Liver (tissue), 9 donors: ENCODE measurements around the gene ITGA2. TPM values are rescaled to one million over a fixed set of nuclear protein-coding genes. Genes with fewer than 3 reads are reported as not detected.

Experiments
- DNase-seq: peaks from one replicate; pipeline ENCODE4 v3.0.0-alpha.2; 2017; ENCODE audit warnings: low spot score
- H3K27ac ChIP-seq, 2 donors: one replicate each; pipeline ENCODE4 v1.7.0; 2013; ENCODE audit warnings: inconsistent platforms in 2 of 2, low read length in 2 of 2, control low read depth in 1 of 2, low read depth in 1 of 2, mild to moderate bottlenecking in 1 of 2
- H3K27me3 ChIP-seq, 4 donors: one replicate each; pipeline versions ENCODE4 v1.6.1 to v1.7.0; 2013; ENCODE audit warnings: low read length in 3 of 4, inconsistent platforms in 1 of 4, mild to moderate bottlenecking in 1 of 4, moderate library complexity in 1 of 4; ENCODE audit not compliant: control insufficient read depth in 4 of 4, insufficient read depth in 4 of 4
- H3K36me3 ChIP-seq, 4 donors: one replicate each; pipeline versions ENCODE4 v1.6.1 to v1.7.0; 2013; ENCODE audit warnings: low read length in 3 of 4, mild to moderate bottlenecking in 3 of 4, low read depth in 1 of 4, moderate library complexity in 1 of 4; ENCODE audit not compliant: control insufficient read depth in 4 of 4, insufficient read depth in 3 of 4
- H3K4me1 ChIP-seq, 4 donors: one replicate each; pipeline versions ENCODE4 v1.6.1 to v1.7.0; 2013; ENCODE audit warnings: low read length in 3 of 4, mild to moderate bottlenecking in 3 of 4, moderate library complexity in 1 of 4; ENCODE audit not compliant: control insufficient read depth in 4 of 4, insufficient read depth in 4 of 4
- H3K4me3 ChIP-seq, 3 donors: one replicate each; pipeline versions ENCODE4 v1.6.1 to v1.7.0; 2013; ENCODE audit warnings: low read length in 3 of 3, control low read depth in 1 of 3, low read depth in 1 of 3, mild to moderate bottlenecking in 1 of 3
- H3K9ac ChIP-seq, 2 donors: one replicate each; pipeline ENCODE4 v1.7.0; 2013; ENCODE audit warnings: low read length in 2 of 2, mild to moderate bottlenecking in 2 of 2, moderate library complexity in 2 of 2, control low read depth in 1 of 2, low read depth in 1 of 2
- H3K9me3 ChIP-seq, 4 donors: one replicate each; pipeline versions ENCODE4 v1.6.1 to v1.7.0; 2013; ENCODE audit warnings: low read length in 3 of 4; ENCODE audit not compliant: control insufficient read depth in 4 of 4
- ATF3 ChIP-seq: IDR thresholded peaks from 2 replicates; pipeline ENCODE4 v1.6.1; 2016; ENCODE audit warnings: antibody characterized with exemption
- CTCF ChIP-seq: fragments of 150-350 bp; IDR thresholded peaks from 2 replicates; pipeline ENCODE4 v1.5.1; 2017; ENCODE audit warnings: improper control_type of control experiment, low read depth, low read length; ENCODE audit not compliant: missing input control
- EGR1 ChIP-seq, 2 donors: IDR thresholded peaks; 2 replicates each; pipeline ENCODE4 v1.6.1; 2016 to 2018; ENCODE audit warnings: antibody characterized with exemption in 2 of 2, low read depth in 2 of 2
- FOXA2 ChIP-seq: IDR thresholded peaks from 2 replicates; pipeline ENCODE4 v1.6.1; 2016; ENCODE audit warnings: antibody characterized with exemption
- GABPA ChIP-seq, 2 donors: IDR thresholded peaks in 1 of 2; conservative IDR thresholded peaks in 1 of 2; 2 replicates each; pipeline ENCODE4 v1.6.1; 2016; ENCODE audit warnings: antibody characterized with exemption in 2 of 2, mild to moderate bottlenecking in 1 of 2, moderate library complexity in 1 of 2
- HNF4A ChIP-seq, 2 donors: conservative IDR thresholded peaks; 2 replicates each; pipeline ENCODE4 v1.6.1; 2016; ENCODE audit warnings: antibody characterized with exemption in 2 of 2, mild to moderate bottlenecking in 2 of 2
- HNF4G ChIP-seq: IDR thresholded peaks from 2 replicates; pipeline ENCODE4 v1.6.1; 2016; ENCODE audit warnings: antibody characterized with exemption
- JUND ChIP-seq, 2 donors: IDR thresholded peaks; 2 replicates each; pipeline ENCODE4 v1.6.1; 2016; ENCODE audit warnings: antibody characterized with exemption in 2 of 2
- SP1 ChIP-seq: IDR thresholded peaks from 2 replicates; pipeline ENCODE4 v1.6.1; 2018; ENCODE audit warnings: antibody characterized with exemption, mild to moderate bottlenecking
- TAF1 ChIP-seq: conservative IDR thresholded peaks from 2 replicates; pipeline ENCODE4 v1.6.1; 2016; ENCODE audit warnings: antibody characterized with exemption, mild to moderate bottlenecking
- YY1 ChIP-seq: IDR thresholded peaks from 2 replicates; pipeline ENCODE4 v1.6.1; 2016; ENCODE audit warnings: antibody characterized with exemption, mild to moderate bottlenecking
- WGBS: extraction: QIAGEN DNeasy Blood & Tissue Kit; methylation state at CpG from one replicate; pipeline ENCODE4 v1.1.7; 2013; 5-methylcytosine and 5-hydroxymethylcytosine counted together
- polyA plus RNA-seq, 2 donors: library from polyadenylated mRNA; stranded (reverse) in 1 of 2; unstranded in 1 of 2; fragments of 200-250 nt in 1 of 2; fragments of >200 nt in 1 of 2; fragmentation: Nextera tagmentation in 1 of 2; extraction: Ambion mirVana in 1 of 2; gene quantifications; one replicate each; pipeline versions ENCODE4 v1.2.1 to v1.2.3, GENCODE V29; 2013 to 2015
- total RNA-seq, 2 donors: library from RNA; depleted of rRNA; stranded (reverse); fragments of >200 nt; gene quantifications; one replicate each; pipeline ENCODE4 v1.2.3, GENCODE V29; 2014
- TF ChIP-seq, protein P1 (sequence below): IDR thresholded peaks from 2 replicates; pipeline ENCODE4 v1.6.1; 2016; ENCODE audit warnings: antibody characterized with exemption, mild to moderate bottlenecking
- TF ChIP-seq, protein P2 (sequence below): IDR thresholded peaks from 2 replicates; pipeline ENCODE4 v1.6.1; 2016; ENCODE audit warnings: antibody characterized with exemption
- donor health status: healthy.
- donor health status: healthy.
- donor health status: healthy.
- donor health status: healthy.
- donor health status: healthy.

Gene ITGA2
- total and polyA plus RNA-seq, 4 donors = 0.12 to 0.61 (median 0.33) TPM

DNA sequence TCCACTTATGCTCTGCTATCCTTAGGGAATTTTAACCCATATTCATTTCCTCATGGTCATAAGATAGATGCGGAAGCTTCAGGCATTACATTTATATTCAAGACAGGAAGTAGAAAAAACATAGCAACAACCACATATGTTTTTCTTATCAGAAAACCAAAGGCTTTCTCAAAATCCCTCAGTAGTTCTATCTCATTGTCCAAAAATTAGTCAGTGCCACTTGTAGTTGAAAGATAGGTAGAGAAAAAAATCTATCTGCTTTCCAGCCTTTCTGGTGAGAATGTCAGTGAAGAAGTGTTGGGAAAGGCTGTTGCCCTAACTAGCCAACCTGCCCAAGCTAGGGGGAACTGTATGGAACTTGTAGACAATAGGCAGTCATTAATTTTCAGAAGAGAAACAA lies 143.9 kb downstream of the ITGA2 start:
- no peak overlapping the region for H3K27ac ChIP-seq
- no peak overlapping the region for H3K4me3 ChIP-seq
- no peak overlapping the region for H3K9ac ChIP-seq
- no peaks in the 10 kb centered on the region for H3K9me3 ChIP-seq
- H3K4me1 ChIP-seq = no peaks in the 10 kb centered on the region
- H3K27me3 ChIP-seq = no peaks in the 10 kb centered on the region
- 94% methylated on average over 1 of the region's 1 CpG for WGBS
- H3K36me3 ChIP-seq = no peaks in the 10 kb centered on the region
- DNase-seq = no peak
- TF ChIP-seq FOXA2 (no peak), GABPA (IDR thresholded peaks at IDR 0.05 in 1 of 2, conservative IDR thresholded peaks at IDR 0.05 in 1 of 2) (no peak), EGR1 (IDR thresholded peaks at IDR 0.05; ENCODE audit: low read depth in 2 of 2) (no peak), HNF4A (conservative IDR thresholded peaks at IDR 0.05) (no peak), SP1 (no peak), JUND (IDR thresholded peaks at IDR 0.05) (no peak), CTCF (no peak), ATF3 (no peak), TAF1 (no peak), YY1 (no peak), HNF4G (no peak)
- TF ChIP-seq, protein P1, sequence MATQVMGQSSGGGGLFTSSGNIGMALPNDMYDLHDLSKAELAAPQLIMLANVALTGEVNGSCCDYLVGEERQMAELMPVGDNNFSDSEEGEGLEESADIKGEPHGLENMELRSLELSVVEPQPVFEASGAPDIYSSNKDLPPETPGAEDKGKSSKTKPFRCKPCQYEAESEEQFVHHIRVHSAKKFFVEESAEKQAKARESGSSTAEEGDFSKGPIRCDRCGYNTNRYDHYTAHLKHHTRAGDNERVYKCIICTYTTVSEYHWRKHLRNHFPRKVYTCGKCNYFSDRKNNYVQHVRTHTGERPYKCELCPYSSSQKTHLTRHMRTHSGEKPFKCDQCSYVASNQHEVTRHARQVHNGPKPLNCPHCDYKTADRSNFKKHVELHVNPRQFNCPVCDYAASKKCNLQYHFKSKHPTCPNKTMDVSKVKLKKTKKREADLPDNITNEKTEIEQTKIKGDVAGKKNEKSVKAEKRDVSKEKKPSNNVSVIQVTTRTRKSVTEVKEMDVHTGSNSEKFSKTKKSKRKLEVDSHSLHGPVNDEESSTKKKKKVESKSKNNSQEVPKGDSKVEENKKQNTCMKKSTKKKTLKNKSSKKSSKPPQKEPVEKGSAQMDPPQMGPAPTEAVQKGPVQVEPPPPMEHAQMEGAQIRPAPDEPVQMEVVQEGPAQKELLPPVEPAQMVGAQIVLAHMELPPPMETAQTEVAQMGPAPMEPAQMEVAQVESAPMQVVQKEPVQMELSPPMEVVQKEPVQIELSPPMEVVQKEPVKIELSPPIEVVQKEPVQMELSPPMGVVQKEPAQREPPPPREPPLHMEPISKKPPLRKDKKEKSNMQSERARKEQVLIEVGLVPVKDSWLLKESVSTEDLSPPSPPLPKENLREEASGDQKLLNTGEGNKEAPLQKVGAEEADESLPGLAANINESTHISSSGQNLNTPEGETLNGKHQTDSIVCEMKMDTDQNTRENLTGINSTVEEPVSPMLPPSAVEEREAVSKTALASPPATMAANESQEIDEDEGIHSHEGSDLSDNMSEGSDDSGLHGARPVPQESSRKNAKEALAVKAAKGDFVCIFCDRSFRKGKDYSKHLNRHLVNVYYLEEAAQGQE = no peak
- TF ChIP-seq, protein P2, sequence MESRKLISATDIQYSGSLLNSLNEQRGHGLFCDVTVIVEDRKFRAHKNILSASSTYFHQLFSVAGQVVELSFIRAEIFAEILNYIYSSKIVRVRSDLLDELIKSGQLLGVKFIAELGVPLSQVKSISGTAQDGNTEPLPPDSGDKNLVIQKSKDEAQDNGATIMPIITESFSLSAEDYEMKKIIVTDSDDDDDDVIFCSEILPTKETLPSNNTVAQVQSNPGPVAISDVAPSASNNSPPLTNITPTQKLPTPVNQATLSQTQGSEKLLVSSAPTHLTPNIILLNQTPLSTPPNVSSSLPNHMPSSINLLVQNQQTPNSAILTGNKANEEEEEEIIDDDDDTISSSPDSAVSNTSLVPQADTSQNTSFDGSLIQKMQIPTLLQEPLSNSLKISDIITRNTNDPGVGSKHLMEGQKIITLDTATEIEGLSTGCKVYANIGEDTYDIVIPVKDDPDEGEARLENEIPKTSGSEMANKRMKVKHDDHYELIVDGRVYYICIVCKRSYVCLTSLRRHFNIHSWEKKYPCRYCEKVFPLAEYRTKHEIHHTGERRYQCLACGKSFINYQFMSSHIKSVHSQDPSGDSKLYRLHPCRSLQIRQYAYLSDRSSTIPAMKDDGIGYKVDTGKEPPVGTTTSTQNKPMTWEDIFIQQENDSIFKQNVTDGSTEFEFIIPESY = no peak

Other genes starting within 250 kb of the ITGA2 start
- 100 to 1,000 TPM in 1 of 2 donors, 10 to 100 TPM in 1; 47.0 to 187 TPM for gene ITGA1, start 201.4 kb upstream of the ITGA2 start, total RNA-seq
- gene ITGA1, start 201.4 kb upstream of the ITGA2 start, polyA plus RNA-seq = 10 to 100 TPM; 24.2 to 50.1 TPM
- gene PELO, start 201.4 kb upstream of the ITGA2 start, total RNA-seq = 10 to 100 TPM; 10.1 to 21.9 TPM
- gene PELO, start 201.4 kb upstream of the ITGA2 start, polyA plus RNA-seq = 10 to 100 TPM; 11.0 to 24.6 TPM
- 10 to 100 TPM; 13.2 to 39.7 TPM for gene MOCS2, start 120.4 kb downstream of the ITGA2 start, total RNA-seq
- 10 to 100 TPM; 38.4 to 58.5 TPM for gene MOCS2, start 120.4 kb downstream of the ITGA2 start, polyA plus RNA-seq